Activated T-cell treated with anti-CD3 and anti-CD28 coated beads, Interleukin-2, amount 50 U/mL, for 4 hours (primary cell): ENCODE results near the gene BNIP5. TPM values are rescaled to one million over a fixed set of nuclear protein-coding genes. Genes with fewer than 3 reads are reported as not detected.

Source experiments
- ATAC-seq, 2 donors: fragments of 200-7000 bp; cut with Tn5 transposase; one replicate each; pipeline ENCODE4 v1.10.0; 2021
- DNase-seq: peaks from one replicate; pipeline ENCODE4 v3.0.0-alpha.2; 2020
- H3K27me3 Mint-ChIP-seq: one replicate; pipeline ENCODE4 v1.8.0; 2021; ENCODE audit warnings: low read depth, mixed read lengths
- H3K36me3 Mint-ChIP-seq: one replicate; pipeline ENCODE4 v1.8.0; 2022; ENCODE audit warnings: mixed read lengths; ENCODE audit not compliant: insufficient read depth
- H3K4me1 Mint-ChIP-seq: one replicate; pipeline ENCODE4 v1.8.0; 2021; ENCODE audit warnings: low read depth, mixed read lengths
- H3K4me3 Mint-ChIP-seq: one replicate; pipeline ENCODE4 v1.8.0; 2021; ENCODE audit warnings: mild to moderate bottlenecking, moderate library complexity, mixed read lengths
- H3K9me3 Mint-ChIP-seq: one replicate; pipeline ENCODE4 v1.8.0; 2021; ENCODE audit warnings: mixed read lengths
- total RNA-seq, 3 donors: library from RNA; stranded (reverse); gene quantifications; one replicate each; pipeline ENCODE4 v1.2.1, GENCODE V29; 2021

Gene BNIP5
- total RNA-seq, 3 donors from 2014 or later, result not detected

DNA sequence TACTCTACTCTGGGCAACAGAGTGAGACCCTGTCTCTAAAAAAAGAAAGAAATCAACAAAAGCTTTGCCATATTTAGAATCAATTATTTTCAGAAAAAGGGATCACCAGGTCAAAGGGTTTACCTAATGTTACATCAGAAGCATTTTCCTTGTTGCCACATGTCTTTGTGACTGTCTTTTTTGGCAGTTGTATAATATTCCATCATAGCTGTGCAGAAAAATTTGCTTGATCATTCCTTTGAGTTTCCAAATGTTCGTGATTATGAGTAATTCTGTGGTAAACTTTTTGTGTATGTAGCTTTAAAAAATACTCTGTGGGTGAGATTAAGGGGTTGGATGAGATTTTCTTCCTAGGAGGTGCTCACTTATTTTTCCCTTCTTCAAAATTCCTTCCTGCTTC, 40.4 kb downstream of the BNIP5 start:
- Mint-ChIP-seq H3K9me3 (no peaks in the 10 kb centered on the region), H3K4me1 (no peaks in the 10 kb centered on the region), H3K27me3 (peaks cover 14% of the 10 kb centered on the region), H3K4me3 (no peak overlapping the region), H3K36me3 (no peaks in the 10 kb centered on the region)
- DNase-seq, result no peak
- ATAC-seq, result no peak

GRCh38 chr6:36292170-36292569, 44.5 kb downstream of the BNIP5 start:
- H3K36me3 Mint-ChIP-seq, result no peaks in the 10 kb centered on the region
- peaks cover 8% of the 10 kb centered on the region for H3K4me1 Mint-ChIP-seq
- ATAC-seq (no peak), DNase-seq (no peak)
- H3K4me3 Mint-ChIP-seq, result no peak overlapping the region
- no peaks in the 10 kb centered on the region for H3K9me3 Mint-ChIP-seq
- no peaks in the 10 kb centered on the region for H3K27me3 Mint-ChIP-seq

DNA sequence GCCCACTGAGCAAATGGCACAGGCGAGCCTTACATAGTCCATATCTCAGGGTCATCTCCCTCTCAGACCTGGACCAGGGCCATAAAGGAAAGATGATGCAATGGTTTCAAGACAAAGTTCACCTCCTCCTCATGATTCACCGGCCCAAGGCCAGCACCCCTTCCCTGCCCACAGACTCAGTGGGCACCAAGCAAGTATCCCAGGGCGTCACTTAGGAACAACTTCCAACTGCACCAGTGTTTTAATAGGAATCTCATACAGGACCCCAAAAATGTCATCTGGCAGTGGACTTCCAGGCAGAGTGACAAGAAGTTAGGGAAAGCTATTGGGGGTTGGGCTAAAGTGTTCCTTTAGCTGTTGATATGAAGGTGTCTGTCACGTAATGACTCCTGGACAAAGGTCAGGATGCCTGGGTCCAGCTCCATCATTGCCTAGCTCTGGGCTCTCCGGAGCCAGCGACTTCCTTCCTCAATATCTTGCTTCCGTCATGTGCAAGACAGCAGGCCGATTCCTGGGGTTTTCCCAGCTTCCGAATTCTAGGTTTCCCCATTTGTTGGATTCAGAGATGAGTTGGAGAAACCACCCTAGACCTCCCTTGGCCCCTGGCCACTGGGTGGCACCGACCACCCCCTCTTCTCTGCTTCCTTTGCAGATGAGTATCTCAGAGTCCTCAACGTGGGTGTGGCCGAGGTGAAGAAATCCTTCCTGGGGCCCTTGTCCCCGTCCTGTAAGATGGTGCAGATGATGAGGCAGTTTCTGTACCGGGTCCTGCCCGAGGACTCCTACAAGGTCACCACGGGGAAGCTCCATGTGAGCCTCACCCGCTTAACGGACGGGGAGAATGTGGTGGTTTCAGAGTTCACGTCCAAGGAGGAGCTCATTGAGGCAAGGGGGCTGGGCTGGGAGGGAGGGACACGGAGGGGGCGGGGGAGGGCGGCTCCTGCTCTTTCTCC, 45.7 kb downstream of the BNIP5 start:
- Mint-ChIP-seq H3K36me3 (no peaks in the 10 kb centered on the region), H3K9me3 (no peaks in the 10 kb centered on the region), H3K4me3 (no peak overlapping the region), H3K4me1 (peaks cover 10% of the 10 kb centered on the region), H3K27me3 (peaks cover 3% of the 10 kb centered on the region)
- DNase-seq, result no peak
- ATAC-seq, result no peak

DNA sequence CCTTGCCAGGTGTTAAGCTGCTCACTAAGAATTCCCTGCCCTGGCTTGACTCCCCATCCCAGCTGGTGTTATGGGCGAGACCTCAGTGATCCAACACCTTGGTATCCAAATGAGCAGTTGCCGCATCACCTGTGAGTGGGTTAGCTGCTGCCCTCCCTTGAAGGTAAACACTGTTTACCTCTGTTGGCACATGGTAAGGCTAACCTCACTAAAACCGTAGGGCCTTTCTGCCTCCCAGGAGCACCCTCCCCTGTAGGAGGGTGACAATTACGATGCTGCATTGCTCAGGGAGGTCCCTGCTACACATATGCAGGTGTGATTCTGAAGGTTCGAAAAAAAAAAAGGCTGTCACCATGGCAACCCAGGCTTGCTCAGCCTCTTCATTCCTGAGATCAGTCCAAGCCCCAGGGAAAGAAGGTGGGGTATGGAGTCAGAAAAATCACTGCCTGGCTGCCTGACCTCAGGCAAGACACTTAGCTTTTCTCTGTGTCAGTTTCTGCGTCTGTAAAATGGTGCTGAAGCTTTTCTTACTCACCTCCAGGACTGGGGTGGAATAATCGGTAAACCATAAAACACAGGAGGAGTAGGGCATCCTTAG, 47.3 kb downstream of the BNIP5 start:
- H3K36me3 Mint-ChIP-seq, result no peaks in the 10 kb centered on the region
- no peak overlapping the region for H3K4me3 Mint-ChIP-seq
- H3K9me3 Mint-ChIP-seq, result no peaks in the 10 kb centered on the region
- ATAC-seq (no peak), DNase-seq (no peak)
- H3K27me3 Mint-ChIP-seq, result peaks cover 11% of the 10 kb centered on the region
- peaks cover 10% of the 10 kb centered on the region for H3K4me1 Mint-ChIP-seq

GRCh38 chr6:36286858-36287257, 49.8 kb downstream of the BNIP5 start:
- Mint-ChIP-seq H3K9me3 (no peaks in the 10 kb centered on the region), H3K36me3 (no peaks in the 10 kb centered on the region), H3K4me3 (no peak overlapping the region), H3K27me3 (peaks cover 27% of the 10 kb centered on the region), H3K4me1 (peaks cover 10% of the 10 kb centered on the region)
- DNase-seq, result no peak
- no peak for ATAC-seq

- Mint-ChIP-seq H3K4me3 (no peak overlapping the region), H3K36me3 (no peaks in the 10 kb centered on the region), H3K27me3 (peaks cover 36% of the 10 kb centered on the region)
These were observed 50.9 kb downstream of the BNIP5 start for GRCh38 chr6:36285797-36286196.

DNA sequence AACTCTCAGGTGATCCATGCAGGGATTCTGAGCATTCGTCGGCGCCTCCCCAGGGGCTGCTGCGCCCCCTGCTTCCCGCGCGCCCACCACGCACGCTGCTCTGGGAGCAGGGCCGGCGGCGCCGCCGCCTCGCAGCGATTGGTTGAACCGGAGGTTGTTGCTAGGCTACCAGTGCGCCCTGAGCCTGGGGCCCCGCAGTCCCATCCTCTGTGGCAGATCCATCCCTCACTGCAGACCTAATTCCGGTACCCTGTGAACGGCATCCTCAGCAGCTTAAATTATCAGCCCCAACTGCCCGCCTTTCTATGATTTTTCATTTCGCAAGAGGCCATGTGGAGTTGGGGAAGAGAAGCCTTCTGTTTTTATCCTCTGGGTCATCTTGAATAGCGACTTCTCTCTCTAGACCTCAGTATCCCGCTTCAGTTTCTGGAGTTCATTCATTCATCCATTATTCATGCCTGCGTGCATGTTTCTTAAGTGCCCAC, 51.5 kb downstream of the BNIP5 start:
- H3K36me3 Mint-ChIP-seq, result no peaks in the 10 kb centered on the region
- no peak overlapping the region for H3K4me3 Mint-ChIP-seq
- peaks cover 10% of the 10 kb centered on the region for H3K4me1 Mint-ChIP-seq
- peaks cover 38% of the 10 kb centered on the region for H3K27me3 Mint-ChIP-seq
- DNase-seq, result no peak
- no peaks in the 10 kb centered on the region for H3K9me3 Mint-ChIP-seq
- ATAC-seq, result no peak

More at GRCh38 chr6:36285797-36286196, 50.9 kb downstream of the BNIP5 start:
- DNase-seq (no peak), ATAC-seq (no peak)
- Mint-ChIP-seq H3K4me1 (peaks cover 10% of the 10 kb centered on the region), H3K9me3 (no peaks in the 10 kb centered on the region)

- DNase-seq, result no peak
- ATAC-seq, result no peak
- peaks cover 10% of the 10 kb centered on the region for H3K4me1 Mint-ChIP-seq
- no peak overlapping the region for H3K4me3 Mint-ChIP-seq
- H3K9me3 Mint-ChIP-seq, result no peaks in the 10 kb centered on the region
- H3K27me3 Mint-ChIP-seq, result peaks cover 43% of the 10 kb centered on the region
- H3K36me3 Mint-ChIP-seq, result no peaks in the 10 kb centered on the region
These were observed 52.3 kb downstream of the BNIP5 start for GRCh38 chr6:36284359-36284758.

DNA sequence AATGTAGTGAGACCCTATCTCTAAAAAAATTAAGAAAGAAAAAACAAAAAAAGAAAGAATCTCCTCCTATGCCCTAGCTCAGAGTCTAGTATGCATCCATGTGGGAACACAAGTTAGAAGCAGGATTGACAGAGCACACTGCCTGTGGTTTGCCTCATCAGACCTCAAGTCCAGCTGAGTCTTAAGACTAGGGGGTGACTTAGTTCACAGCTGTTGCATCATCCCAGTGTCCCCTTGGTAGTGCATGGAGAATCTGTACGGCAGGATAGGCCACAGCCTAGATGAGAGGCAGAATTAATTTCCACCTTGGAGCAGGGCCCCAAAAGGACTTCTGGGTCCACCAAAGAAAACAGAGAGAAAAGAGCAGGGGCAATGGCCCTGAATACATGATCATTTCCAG, 53.1 kb downstream of the BNIP5 start:
- no peaks in the 10 kb centered on the region for H3K9me3 Mint-ChIP-seq

DNA sequence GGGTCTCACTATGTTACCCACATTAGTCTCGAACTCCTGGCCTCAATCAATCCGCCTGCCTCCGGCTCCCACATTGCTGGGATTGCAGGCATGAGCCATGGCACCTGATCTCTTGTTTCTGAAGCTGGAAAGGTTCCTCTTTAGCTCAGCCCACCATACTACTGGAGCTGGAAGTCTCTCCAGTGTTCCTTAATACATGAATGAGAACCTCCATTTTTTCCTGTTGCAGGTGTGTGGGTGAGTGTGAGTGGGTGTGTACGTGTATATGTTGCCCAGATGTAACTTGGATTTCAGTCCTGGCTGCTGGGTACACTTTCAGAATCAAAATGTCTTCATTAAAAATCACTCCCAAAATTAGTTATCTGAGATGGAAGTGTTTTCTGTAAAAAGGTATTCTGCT, 55.7 kb downstream of the BNIP5 start:
- DNase-seq (no peak), ATAC-seq (no peak)
- no peaks in the 10 kb centered on the region for H3K9me3 Mint-ChIP-seq
- H3K27me3 Mint-ChIP-seq, result peaks cover 60% of the 10 kb centered on the region
- no peaks in the 10 kb centered on the region for H3K4me1 Mint-ChIP-seq
- peaks cover 2% of the 10 kb centered on the region for H3K36me3 Mint-ChIP-seq
- H3K4me3 Mint-ChIP-seq, result no peak overlapping the region

More for the DNA sequence above, 53.1 kb downstream of the BNIP5 start:
- Mint-ChIP-seq H3K4me1 (peaks cover 10% of the 10 kb centered on the region), H3K4me3 (no peak overlapping the region), H3K27me3 (peaks cover 47% of the 10 kb centered on the region), H3K36me3 (no peaks in the 10 kb centered on the region)
- DNase-seq, result no peak
- ATAC-seq, result no peak

DNA sequence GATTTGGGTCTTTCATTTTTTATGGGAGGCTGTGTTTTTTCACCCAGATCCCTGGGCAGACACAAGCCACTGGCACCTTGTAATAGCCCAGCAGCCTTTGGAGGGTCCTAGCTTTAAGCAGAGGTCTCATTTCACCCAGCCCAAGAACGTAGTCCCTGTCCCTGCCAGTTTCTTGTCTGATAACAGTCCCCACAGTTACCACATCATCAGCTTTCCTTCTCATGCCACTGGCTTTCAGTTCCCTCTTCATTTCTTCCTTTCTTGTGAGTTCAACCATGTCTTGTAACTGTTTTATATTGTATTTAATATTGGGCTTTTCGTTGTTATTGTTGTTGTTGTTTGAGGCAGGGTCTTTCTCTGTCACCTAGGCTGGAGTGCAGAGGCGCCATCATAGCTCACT, 56.2 kb downstream of the BNIP5 start:
- H3K36me3 Mint-ChIP-seq, result peaks cover 2% of the 10 kb centered on the region
- peaks cover 54% of the 10 kb centered on the region for H3K27me3 Mint-ChIP-seq
- no peaks in the 10 kb centered on the region for H3K4me1 Mint-ChIP-seq
- H3K4me3 Mint-ChIP-seq, result no peak overlapping the region
- no peaks in the 10 kb centered on the region for H3K9me3 Mint-ChIP-seq
- DNase-seq (no peak), ATAC-seq (no peak)

DNA sequence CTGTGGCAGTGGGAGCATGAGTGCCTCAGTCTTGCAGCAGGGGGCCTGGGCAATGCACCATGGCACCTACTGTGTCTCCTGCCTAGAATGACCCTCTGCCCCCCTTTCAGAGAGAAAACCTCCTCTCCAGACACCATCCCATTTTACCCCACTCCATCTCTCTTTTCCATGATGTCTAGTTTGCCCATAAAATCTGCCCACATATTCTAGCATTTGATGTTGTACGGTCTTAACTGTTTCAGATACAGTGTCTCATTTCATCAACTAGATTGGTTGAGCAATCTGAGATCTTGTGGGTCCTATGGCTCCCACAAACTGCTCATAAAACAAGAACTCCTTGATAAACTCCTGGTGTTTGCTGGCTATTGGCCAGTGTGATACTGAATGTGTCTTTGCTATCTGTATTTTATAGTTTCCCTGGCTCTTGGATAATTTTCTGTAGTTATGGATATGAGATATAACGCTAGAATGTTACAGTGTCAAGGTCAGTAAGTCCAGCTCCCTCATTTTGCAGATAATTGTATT, 58.7 kb downstream of the BNIP5 start:
- no peaks in the 10 kb centered on the region for H3K9me3 Mint-ChIP-seq
- ATAC-seq, result no peak
- no peaks in the 10 kb centered on the region for H3K4me1 Mint-ChIP-seq

GRCh38 chr6:36276581-36277536, 59.8 kb downstream of the BNIP5 start:
- no peaks in the 10 kb centered on the region for H3K9me3 Mint-ChIP-seq
- ATAC-seq (no peak), DNase-seq (no peak)
- H3K4me3 Mint-ChIP-seq, result no peak overlapping the region
- H3K4me1 Mint-ChIP-seq, result no peaks in the 10 kb centered on the region
- H3K27me3 Mint-ChIP-seq, result peaks cover 45% of the 10 kb centered on the region
- H3K36me3 Mint-ChIP-seq, result peaks cover 2% of the 10 kb centered on the region

More for the DNA sequence above, 58.7 kb downstream of the BNIP5 start:
- Mint-ChIP-seq H3K36me3 (peaks cover 2% of the 10 kb centered on the region), H3K27me3 (peaks cover 43% of the 10 kb centered on the region), H3K4me3 (no peak overlapping the region)
- no peak for DNase-seq
